Measurements from ENCODE around the gene TCEA2.

DNA sequence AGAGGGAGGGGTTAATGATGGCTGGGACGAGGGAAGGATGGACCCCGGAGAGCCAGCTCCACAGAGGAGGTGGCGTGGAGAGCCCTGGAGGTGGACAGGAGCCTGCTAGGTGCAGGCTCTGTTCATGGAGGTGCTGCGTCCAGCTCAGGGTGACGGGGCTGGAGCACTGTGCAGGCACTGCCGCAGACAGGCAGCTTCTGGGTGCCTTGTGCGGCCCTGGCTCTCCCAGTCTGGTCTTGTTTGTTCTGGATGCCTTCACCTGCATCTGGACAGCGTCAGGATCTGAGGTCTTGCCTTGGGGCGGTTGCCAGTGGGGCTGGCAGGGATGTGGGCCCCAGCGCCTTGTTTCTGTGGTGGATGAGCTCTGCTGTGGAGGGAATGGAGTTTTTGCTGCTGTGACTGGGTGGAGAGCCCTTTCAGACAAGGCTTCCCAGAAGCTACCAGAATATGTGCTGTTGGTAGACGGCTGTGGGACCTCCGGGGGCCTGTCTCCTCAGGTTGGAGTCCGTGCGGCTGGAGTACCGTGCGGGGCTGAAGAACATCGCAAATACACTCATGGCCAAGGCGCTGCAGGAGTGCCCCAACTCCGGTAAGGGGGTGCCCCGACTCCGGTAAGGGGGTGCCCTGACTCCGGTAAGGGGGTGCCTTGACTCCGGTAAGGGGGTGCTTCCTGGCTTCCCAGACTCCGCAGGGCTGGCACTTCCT is 34.9 kb upstream of the TCEA2 start:
- no peak for TF ChIP-seq EZH2 (IDR thresholded peaks at IDR 0.05)
- TF ChIP-seq, protein P1, sequence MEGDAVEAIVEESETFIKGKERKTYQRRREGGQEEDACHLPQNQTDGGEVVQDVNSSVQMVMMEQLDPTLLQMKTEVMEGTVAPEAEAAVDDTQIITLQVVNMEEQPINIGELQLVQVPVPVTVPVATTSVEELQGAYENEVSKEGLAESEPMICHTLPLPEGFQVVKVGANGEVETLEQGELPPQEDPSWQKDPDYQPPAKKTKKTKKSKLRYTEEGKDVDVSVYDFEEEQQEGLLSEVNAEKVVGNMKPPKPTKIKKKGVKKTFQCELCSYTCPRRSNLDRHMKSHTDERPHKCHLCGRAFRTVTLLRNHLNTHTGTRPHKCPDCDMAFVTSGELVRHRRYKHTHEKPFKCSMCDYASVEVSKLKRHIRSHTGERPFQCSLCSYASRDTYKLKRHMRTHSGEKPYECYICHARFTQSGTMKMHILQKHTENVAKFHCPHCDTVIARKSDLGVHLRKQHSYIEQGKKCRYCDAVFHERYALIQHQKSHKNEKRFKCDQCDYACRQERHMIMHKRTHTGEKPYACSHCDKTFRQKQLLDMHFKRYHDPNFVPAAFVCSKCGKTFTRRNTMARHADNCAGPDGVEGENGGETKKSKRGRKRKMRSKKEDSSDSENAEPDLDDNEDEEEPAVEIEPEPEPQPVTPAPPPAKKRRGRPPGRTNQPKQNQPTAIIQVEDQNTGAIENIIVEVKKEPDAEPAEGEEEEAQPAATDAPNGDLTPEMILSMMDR (IDR thresholded peaks at IDR 0.05) = no peak
- no peak for TF ChIP-seq EZH2phosphoT487 (IDR thresholded peaks at IDR 0.05)

Measured in neural progenitor cell (in vitro differentiated cells).